Omental fat pad (tissue), 4 donors: ENCODE measurements around the gene MUC2. TPM values are rescaled to one million over a fixed set of nuclear protein-coding genes. Genes with fewer than 3 reads are reported as not detected.

Experiments used
- ATAC-seq: fragments of 150-250 bp; one replicate; pipeline ENCODE4 v1.9.1; 2016; ENCODE audit warnings: mild to moderate bottlenecking, moderate library complexity; ENCODE audit not compliant: low FRiP score
- DNase-seq: peaks from one replicate; pipeline ENCODE4 v3.0.0-alpha.2; 2019; ENCODE audit warnings: low spot score
- total RNA-seq, 4 donors: library from RNA; depleted of rRNA; stranded (reverse); fragments of >200 nt; gene quantifications; one replicate each; pipeline ENCODE4 v1.1.0, GENCODE V29; 2016
- TF ChIP-seq, protein P1 (sequence below), 3 donors: fragments of 450-650 bp; IDR thresholded peaks; one replicate each; pipeline ENCODE4 v1.5.1; 2016 to 2017; ENCODE audit warnings: antibody characterized with exemption in 3 of 3, mild to moderate bottlenecking in 3 of 3, moderate library complexity in 2 of 3

Gene MUC2
- total RNA-seq, 4 donors from 2014 or later = not detected

DNA sequence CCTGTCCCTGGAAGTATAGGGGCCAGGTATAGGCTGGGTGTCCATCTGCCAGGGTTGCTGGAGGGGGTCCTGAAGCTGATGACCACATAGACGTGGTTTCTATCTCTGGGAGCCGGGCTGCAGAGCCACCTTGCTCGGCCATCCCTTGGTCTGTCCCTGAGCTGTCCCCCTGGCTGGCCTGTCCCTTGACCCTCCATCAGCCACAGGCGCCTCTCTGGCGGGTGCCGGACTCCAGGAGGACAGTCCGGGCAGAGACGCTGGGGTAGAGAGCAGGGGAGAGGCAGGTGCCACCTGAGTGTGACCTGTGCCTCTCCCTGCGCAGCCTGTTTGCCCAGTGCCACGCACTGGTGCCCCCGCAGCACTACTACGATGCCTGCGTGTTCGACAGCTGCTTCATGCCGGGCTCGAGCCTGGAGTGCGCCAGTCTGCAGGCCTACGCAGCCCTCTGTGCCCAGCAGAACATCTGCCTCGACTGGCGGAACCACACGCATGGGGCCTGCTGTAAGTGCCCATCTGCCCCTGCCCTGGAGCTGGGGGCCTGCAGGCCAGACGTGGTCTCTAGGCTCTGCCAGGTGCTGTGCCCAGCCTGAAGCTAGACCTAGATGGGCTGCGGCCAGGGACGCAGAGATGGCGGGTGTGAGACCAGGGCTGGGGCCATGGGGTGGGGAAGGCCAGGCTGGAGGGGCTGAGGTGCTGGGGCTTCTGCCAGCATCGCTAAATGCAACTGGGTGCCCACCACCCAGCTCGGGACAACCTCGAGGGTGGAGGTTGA is 29.9 kb downstream of the MUC2 start:
- TF ChIP-seq, protein P1, sequence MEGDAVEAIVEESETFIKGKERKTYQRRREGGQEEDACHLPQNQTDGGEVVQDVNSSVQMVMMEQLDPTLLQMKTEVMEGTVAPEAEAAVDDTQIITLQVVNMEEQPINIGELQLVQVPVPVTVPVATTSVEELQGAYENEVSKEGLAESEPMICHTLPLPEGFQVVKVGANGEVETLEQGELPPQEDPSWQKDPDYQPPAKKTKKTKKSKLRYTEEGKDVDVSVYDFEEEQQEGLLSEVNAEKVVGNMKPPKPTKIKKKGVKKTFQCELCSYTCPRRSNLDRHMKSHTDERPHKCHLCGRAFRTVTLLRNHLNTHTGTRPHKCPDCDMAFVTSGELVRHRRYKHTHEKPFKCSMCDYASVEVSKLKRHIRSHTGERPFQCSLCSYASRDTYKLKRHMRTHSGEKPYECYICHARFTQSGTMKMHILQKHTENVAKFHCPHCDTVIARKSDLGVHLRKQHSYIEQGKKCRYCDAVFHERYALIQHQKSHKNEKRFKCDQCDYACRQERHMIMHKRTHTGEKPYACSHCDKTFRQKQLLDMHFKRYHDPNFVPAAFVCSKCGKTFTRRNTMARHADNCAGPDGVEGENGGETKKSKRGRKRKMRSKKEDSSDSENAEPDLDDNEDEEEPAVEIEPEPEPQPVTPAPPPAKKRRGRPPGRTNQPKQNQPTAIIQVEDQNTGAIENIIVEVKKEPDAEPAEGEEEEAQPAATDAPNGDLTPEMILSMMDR (IDR thresholded peaks at IDR 0.05) = no peak
- DNase-seq (no peak), ATAC-seq (no peak)

DNA sequence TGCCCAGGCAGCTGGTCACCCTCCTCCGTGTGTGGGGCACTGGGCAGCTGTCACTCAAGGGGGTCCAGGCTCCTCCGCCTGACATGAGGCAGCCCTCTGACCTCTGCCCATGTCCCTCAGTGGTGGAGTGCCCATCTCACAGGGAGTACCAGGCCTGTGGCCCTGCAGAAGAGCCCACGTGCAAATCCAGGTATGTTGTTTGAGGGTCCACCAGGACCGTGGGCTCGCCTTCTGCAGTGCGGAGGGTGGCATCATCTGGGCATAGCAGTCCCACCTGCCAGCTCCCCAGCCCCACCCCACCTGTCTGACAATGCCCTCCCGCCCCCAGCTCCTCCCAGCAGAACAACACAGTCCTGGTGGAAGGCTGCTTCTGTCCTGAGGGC is 30.5 kb downstream of the MUC2 start:
- ATAC-seq = no peak
- no peak for DNase-seq
- TF ChIP-seq, protein P1 (IDR thresholded peaks at IDR 0.05) = no peak

DNA sequence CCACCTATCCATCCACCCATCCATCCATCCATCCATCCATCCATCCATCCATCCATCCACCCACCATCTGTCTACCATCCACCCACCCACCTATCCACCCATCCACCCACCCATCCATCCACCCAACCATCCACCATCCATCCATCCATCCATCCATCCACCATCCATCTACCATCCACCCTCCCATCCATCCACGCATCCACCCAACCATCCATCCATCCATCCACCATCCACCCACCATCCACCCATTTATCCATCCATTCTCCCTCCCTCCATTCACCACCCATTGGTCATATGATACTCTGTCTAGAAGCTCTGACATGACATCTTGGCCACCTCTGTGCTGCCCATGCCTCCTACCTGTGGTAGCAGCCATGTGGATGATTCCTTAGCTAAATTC is 31.7 kb downstream of the MUC2 start:
- DNase-seq = no peak
- ATAC-seq = no peak
- TF ChIP-seq, protein P1 (IDR thresholded peaks at IDR 0.05) = no peak

DNA sequence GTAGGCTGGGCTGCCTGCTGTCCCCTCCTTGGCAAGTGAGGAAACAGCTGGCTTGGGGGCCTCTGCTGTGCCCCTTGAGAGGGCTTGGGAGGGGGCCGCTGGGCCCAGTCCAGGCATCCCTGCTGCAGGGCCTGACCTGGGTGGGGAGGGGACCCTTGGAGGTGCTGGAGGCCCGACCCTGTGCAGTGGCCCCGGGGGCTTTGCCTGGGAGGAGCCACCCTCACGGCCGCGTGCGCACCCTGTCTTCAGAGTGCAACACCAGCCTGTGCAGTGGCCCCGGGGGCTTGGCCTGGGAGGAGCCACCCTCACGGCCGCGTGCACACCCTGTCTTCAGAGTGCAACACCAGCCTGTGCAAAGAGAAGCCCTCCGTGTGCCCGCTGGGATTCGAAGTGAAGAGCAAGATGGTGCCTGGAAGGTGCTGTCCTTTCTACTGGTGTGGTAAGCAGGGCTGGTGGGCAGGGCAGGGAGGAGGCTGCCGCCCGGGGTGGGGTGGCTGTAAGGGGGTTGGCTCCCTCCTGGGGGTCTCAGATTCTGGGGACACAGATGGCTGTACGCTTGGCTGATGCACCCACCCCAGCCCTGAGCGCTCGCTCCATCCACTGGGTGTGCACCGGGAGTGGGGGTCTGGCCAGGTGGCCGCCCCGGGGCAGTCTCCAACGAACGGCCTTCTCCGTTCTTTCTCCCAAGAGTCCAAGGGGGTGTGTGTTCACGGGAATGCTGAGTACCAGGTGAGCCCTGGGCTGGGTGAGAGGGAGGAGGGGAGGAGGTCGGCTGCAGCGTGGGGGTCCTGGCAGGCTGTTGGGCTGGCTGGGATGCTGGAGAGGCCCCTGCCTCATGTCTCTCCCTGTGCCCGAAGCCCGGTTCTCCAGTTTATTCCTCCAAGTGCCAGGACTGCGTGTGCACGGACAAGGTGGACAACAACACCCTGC is 32.9 kb downstream of the MUC2 start:
- no peak for ATAC-seq
- TF ChIP-seq, protein P1 (IDR thresholded peaks at IDR 0.05) = no peak
- no peak for DNase-seq

DNA sequence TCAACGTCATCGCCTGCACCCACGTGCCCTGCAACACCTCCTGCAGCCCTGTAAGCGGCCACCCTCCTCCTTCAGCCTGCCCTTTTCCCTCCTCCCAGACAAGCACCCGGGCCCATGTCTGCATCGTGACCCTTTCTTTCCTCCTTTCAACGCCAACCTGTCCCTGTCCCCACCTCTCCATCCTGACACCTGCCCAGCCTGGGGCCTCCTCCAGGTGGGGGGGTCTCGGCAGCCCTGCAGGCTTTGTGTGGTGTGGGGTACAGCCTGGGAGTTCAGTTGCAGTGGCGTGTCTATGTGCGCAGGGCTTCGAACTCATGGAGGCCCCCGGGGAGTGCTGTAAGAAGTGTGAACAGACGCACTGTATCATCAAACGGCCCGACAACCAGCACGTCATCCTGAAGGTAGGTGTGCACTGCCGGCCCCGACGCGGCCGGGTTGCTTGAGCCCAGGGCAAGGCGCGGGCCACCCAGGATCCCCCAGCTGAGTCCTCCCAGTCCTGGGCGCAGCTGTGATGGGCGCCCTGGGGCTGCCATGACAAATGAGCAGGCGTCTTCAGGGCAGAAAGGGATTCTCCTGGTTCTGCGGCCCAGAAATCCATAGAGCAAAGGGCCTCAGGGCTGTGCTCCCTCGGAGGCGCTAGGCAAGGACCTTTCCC is 33.7 kb downstream of the MUC2 start:
- no peak for ATAC-seq
- TF ChIP-seq, protein P1 (IDR thresholded peaks at IDR 0.05) = no peak
- no peak for DNase-seq

DNA sequence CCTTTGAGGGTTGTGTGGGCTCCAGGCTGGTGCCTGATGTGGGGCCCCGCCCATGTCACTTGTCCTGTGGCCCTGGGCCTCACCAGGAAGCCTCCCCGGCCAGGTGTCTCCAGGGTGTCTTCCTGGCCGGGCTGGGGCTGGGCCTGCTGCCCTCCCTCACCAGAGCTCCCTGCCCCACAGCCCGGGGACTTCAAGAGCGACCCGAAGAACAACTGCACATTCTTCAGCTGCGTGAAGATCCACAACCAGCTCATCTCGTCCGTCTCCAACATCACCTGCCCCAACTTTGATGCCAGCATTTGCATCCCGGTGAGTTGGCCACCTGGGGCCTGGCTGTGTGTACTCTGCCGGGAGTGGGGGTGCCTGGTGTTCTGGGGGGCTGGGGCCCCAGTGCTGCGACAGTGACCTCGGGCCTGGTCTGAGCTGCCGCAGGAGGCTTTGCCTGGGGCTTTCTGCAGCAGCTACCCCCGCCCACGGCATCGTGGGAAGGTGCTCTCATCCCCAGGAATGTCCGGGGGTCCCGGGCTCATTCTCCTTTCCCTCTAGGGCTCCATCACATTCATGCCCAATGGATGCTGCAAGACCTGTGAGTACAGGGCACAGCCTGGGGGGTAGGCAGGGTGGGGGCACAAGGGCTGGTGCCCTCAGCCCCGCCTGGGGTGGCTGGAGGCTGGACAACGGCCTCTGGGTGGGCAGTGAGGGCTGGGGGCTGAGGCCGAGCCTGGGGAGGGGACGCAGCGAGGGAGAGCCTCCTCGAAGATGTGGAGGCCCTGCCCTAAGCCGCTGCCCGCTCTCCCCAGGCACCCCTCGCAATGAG is 34.6 kb downstream of the MUC2 start:
- TF ChIP-seq, protein P1 (IDR thresholded peaks at IDR 0.05) = no peak
- ATAC-seq (no peak), DNase-seq (no peak)
